Measurements from ENCODE around the gene NLRP6.
"Not testable (repeated sequence)": the region's sequence is repeated elsewhere in the genome, so short reads cannot be mapped to it uniquely, and the experiment has no call there.

NLRP6 gene

GRCh38 chr11:304915-305843, 27.0 kb downstream of the NLRP6 start:
- peak; percentile 52 to 74 for DNase-seq (ENCODE audit: low read depth in 1 of 2, low spot score in 1 of 2)
- no peak for TF ChIP-seq JUND (IDR thresholded peaks at IDR 0.05; ENCODE audit: low read depth)
- in situ Hi-C loops (cut with HindIII; ENCODE audit: low pct_unique_long_range_greater_than_20kb, low sequenced_read_pairs) = no loop called here

GRCh38 chr11:305844-306211, 27.6 kb downstream of the NLRP6 start:
- in situ Hi-C loops (cut with HindIII; ENCODE audit: low pct_unique_long_range_greater_than_20kb, low sequenced_read_pairs) = no loop called here
- no peak for TF ChIP-seq JUND (IDR thresholded peaks at IDR 0.05; ENCODE audit: low read depth)

GRCh38 chr11:306645-307371, 28.6 kb downstream of the NLRP6 start:
- in situ Hi-C loops (cut with HindIII; ENCODE audit: low pct_unique_long_range_greater_than_20kb, low sequenced_read_pairs) = no loop called here
- no peak for DNase-seq (ENCODE audit: low read depth in 1 of 2, low spot score in 1 of 2)
- TF ChIP-seq JUND (IDR thresholded peaks at IDR 0.05; ENCODE audit: low read depth) = no peak

More at GRCh38 chr11:305844-306211, 27.6 kb downstream of the NLRP6 start:
- DNase-seq (ENCODE audit: low read depth in 1 of 2, low spot score in 1 of 2) = no peak

- in situ Hi-C loops (cut with HindIII; ENCODE audit: low pct_unique_long_range_greater_than_20kb, low sequenced_read_pairs) = not testable (repeated sequence)
- peak; percentile 46 to 77 for DNase-seq (ENCODE audit: low read depth in 1 of 2, low spot score in 1 of 2)
These were observed 29.8 kb downstream of the NLRP6 start, which contains the start of gene IFITM2 for GRCh38 chr11:307766-308708. IFITM2 (plus strand) TSS chr11:307816; CDS start chr11:308193, 377 bp downstream.

- in situ Hi-C loops (cut with HindIII; ENCODE audit: low pct_unique_long_range_greater_than_20kb, low sequenced_read_pairs) = not testable (repeated sequence)
These were observed 30.8 kb downstream of the NLRP6 start for GRCh38 chr11:308740-309665.

GRCh38 chr11:309979-310572, 31.9 kb downstream of the NLRP6 start:
- DNase-seq (ENCODE audit: low read depth in 1 of 2, low spot score in 1 of 2); in situ Hi-C loops (cut with HindIII; ENCODE audit: low pct_unique_long_range_greater_than_20kb, low sequenced_read_pairs): not testable (repeated sequence)

More at GRCh38 chr11:308740-309665, 30.8 kb downstream of the NLRP6 start:
- DNase-seq (ENCODE audit: low read depth in 1 of 2, low spot score in 1 of 2) = not testable (repeated sequence)

- DNase-seq (ENCODE audit: low read depth in 1 of 2, low spot score in 1 of 2); in situ Hi-C loops (cut with HindIII; ENCODE audit: low pct_unique_long_range_greater_than_20kb, low sequenced_read_pairs): not testable (repeated sequence)
These were observed 33.0 kb downstream of the NLRP6 start for GRCh38 chr11:311013-311748.

GRCh38 chr11:312092-312816, 34.0 kb downstream of the NLRP6 start:
- in situ Hi-C loops (cut with HindIII; ENCODE audit: low pct_unique_long_range_greater_than_20kb, low sequenced_read_pairs) = no loop called here
- no peak for DNase-seq (ENCODE audit: low read depth in 1 of 2, low spot score in 1 of 2)
- TF ChIP-seq JUND (IDR thresholded peaks at IDR 0.05; ENCODE audit: low read depth) = no peak

- no peak for DNase-seq (ENCODE audit: low read depth in 1 of 2, low spot score in 1 of 2)
- in situ Hi-C loops (cut with HindIII; ENCODE audit: low pct_unique_long_range_greater_than_20kb, low sequenced_read_pairs) = no loop called here
- no peak for TF ChIP-seq JUND (IDR thresholded peaks at IDR 0.05; ENCODE audit: low read depth)
These were observed 35.1 kb downstream of the NLRP6 start for GRCh38 chr11:313304-313786.
